GM19043 (cell line): ENCODE measurements around the gene USF2.
"Not testable (repeated sequence)": the region's sequence is repeated elsewhere in the genome, so short reads cannot be mapped to it uniquely, and the experiment has no call there.

Source experiments
- ATAC-seq: cut with Tn5 transposase; IDR thresholded peaks from one replicate; pipeline ENCODE4 v1.9.1; 2021; ENCODE audit warnings: low read depth; ENCODE audit not compliant: unreplicated experiment

The USF2 gene

GRCh38 chr19:35268536-35269437 lies at the start of gene USF2:
USF2 (plus strand) TSS chr19:35268962; CDS start chr19:35269102, 140 bp downstream.
- no peak for ATAC-seq

- ATAC-seq = no peak
These were observed 49.8 kb upstream of the USF2 start for GRCh38 chr19:35219008-35219407.

- ATAC-seq = no peak
These were observed 48.3 kb upstream of the USF2 start for GRCh38 chr19:35220315-35220921.

GRCh38 chr19:35220973-35221590 lies 47.7 kb upstream of the USF2 start:
- not testable (repeated sequence) for ATAC-seq

- ATAC-seq = no peak
These were observed 46.3 kb upstream of the USF2 start for GRCh38 chr19:35222373-35223015.

GRCh38 chr19:35223084-35223790 lies 45.5 kb upstream of the USF2 start:
- ATAC-seq = no peak

GRCh38 chr19:35223862-35224505 lies 44.8 kb upstream of the USF2 start:
- ATAC-seq = no peak

- no peak for ATAC-seq
These were observed 43.8 kb upstream of the USF2 start for GRCh38 chr19:35224681-35225571.

GRCh38 chr19:35225951-35226350 lies 42.8 kb upstream of the USF2 start:
- ATAC-seq = no peak

- no peak for ATAC-seq
These were observed 42.0 kb upstream of the USF2 start for GRCh38 chr19:35226748-35227147.

GRCh38 chr19:35228177-35228930 lies 40.4 kb upstream of the USF2 start, which contains the start of gene FAM187B:
FAM187B (minus strand) TSS chr19:35228739; CDS start chr19:35228680, 59 bp downstream.
- no peak for ATAC-seq

- ATAC-seq = no peak
These were observed 39.2 kb upstream of the USF2 start for GRCh38 chr19:35229601-35230000.

- ATAC-seq = no peak
These were observed 36.7 kb upstream of the USF2 start for GRCh38 chr19:35231956-35232645.

- ATAC-seq = no peak
These were observed 35.9 kb upstream of the USF2 start for GRCh38 chr19:35232912-35233311.

- ATAC-seq = no peak
These were observed 31.9 kb upstream of the USF2 start for GRCh38 chr19:35236638-35237400.

GRCh38 chr19:35239597-35239996 lies 29.2 kb upstream of the USF2 start:
- not testable (repeated sequence) for ATAC-seq

- no peak for ATAC-seq
These were observed 28.4 kb upstream of the USF2 start for GRCh38 chr19:35240327-35240726.
